Spleen (tissue), 7 donors: ENCODE measurements around the gene SVOP.

ENCODE experiments used
- CTCF ChIP-seq, 11 experiments: fragments of 200-600 bp in 7 of 11; fragments of 450-650 bp in 4 of 11; sonication (generic) in 4 of 11; IDR thresholded peaks in 8 of 11; conservative IDR thresholded peaks in 3 of 11; 1 replicate in 7 of 11; 2 replicates in 4 of 11; pipeline versions ENCODE4 v1.4.0 to v1.8.0; 2016 to 2021; ENCODE audit warnings: antibody characterized with exemption in 11 of 11, inconsistent platforms in 4 of 11, mild to moderate bottlenecking in 1 of 11
- POLR2A ChIP-seq, 3 donors: fragments of 450-650 bp; IDR thresholded peaks; one replicate each; pipeline ENCODE4 v1.5.1; 2017; ENCODE audit warnings: antibody characterized with exemption in 3 of 3, mild to moderate bottlenecking in 1 of 3
- donor health status: DM: no; HTN: no; CAD: no; lungs with moderate emphysema.
- donor health status: DM: no; HTN: no; CAD: no.
- donor health status: DM: no; HTN: no; CAD: no.

- TF ChIP-seq CTCF (IDR thresholded peaks at IDR 0.05 in 8 of 11, conservative IDR thresholded peaks at IDR 0.05 in 3 of 11): no peak
- TF ChIP-seq POLR2A (IDR thresholded peaks at IDR 0.05): no peak
Observed at GRCh38 chr12:108985750-108986149, 35.1 kb downstream of the SVOP start.
